Endothelial cell of umbilical vein (primary cell): ENCODE measurements around the gene SUGP2. TPM values are rescaled to one million over a fixed set of nuclear protein-coding genes. Genes with fewer than 3 reads are reported as not detected.

ENCODE experiments used
- BruUV-seq: library from RNA; stranded (reverse); fragments of 400-500 nt; replicated peaks from 2 replicates; lab custom pipeline; 2021; lab: Mats Ljungman, UMichigan
- CTCF ChIA-PET: fragments of 300-600, 350-600 bp; sonication (Branson Sonifier 250); formaldehyde crosslinking; loops from one replicate; lab custom pipeline; 2021; ENCODE audit warnings: antibody characterized with exemption, inconsistent platforms; lab: Charles Lee
- POLR2A ChIA-PET: fragments of 300-600, 350-600 bp; sonication (Branson Sonifier 250); formaldehyde crosslinking; loops from one replicate; lab custom pipeline; 2021; ENCODE audit warnings: antibody characterized with exemption, inconsistent platforms; lab: Charles Lee
- DNase-seq: peaks from one replicate; pipeline ENCODE4 v3.0.0-alpha.2; 2011; ENCODE audit warnings: low read depth, low spot score
- FAIRE-seq: peaks from 2 replicates; lab custom pipeline; 2011; peaks lifted over from hg19 to GRCh38; lab: Jason Lieb, UNC
- H2AFZ ChIP-seq: 2 replicates; pipeline ENCODE4 v1.6.0; 2012; ENCODE audit warnings: low read depth, low read length, control low read depth, inconsistent platforms
- H3K27ac ChIP-seq: 2 replicates; pipeline ENCODE4 v1.5.1; 2011; ENCODE audit warnings: low read depth, mild to moderate bottlenecking, control low read depth, low read length, moderate library complexity; ENCODE audit not compliant: insufficient read depth
- H3K27me3 ChIP-seq, 2 experiments: 2 replicates each; pipeline versions ENCODE4 v1.6.0 to v1.6.1; 2011; ENCODE audit warnings: low read length in 2 of 2, mixed read lengths in 1 of 2; ENCODE audit not compliant: control insufficient read depth in 2 of 2, insufficient read depth in 2 of 2
- H3K36me3 ChIP-seq, 2 experiments: 2 replicates in 1 of 2; 3 replicates in 1 of 2; pipeline ENCODE4 v1.5.1; 2011; ENCODE audit warnings: low read length in 2 of 2, mild to moderate bottlenecking in 1 of 2, moderate library complexity in 1 of 2; ENCODE audit not compliant: control insufficient read depth in 2 of 2, insufficient read depth in 2 of 2; ENCODE audit errors: extremely low read depth in 1 of 2
- H3K4me1 ChIP-seq: 3 replicates; pipeline ENCODE4 v1.5.1; 2011; ENCODE audit warnings: mild to moderate bottlenecking, low read length; ENCODE audit not compliant: control insufficient read depth, insufficient read depth; ENCODE audit errors: extremely low read depth
- H3K4me2 ChIP-seq: 2 replicates; pipeline ENCODE4 v1.6.1; 2011; ENCODE audit warnings: low read length, control low read depth, mixed read lengths; ENCODE audit not compliant: insufficient read depth
- H3K4me3 ChIP-seq, 3 experiments: fragments of 200-600 bp in 1 of 3; sonication (generic), shearing (Covaris generic) in 1 of 3; replicated peaks in 1 of 3; 2 replicates each; pipeline ENCODE4 v1.5.1; 2011 to 2016; ENCODE audit warnings: control low read depth in 3 of 3, low read length in 3 of 3, mild to moderate bottlenecking in 2 of 3, inconsistent platforms in 1 of 3, low read depth in 1 of 3, moderate library complexity in 1 of 3; ENCODE audit not compliant: insufficient read depth in 1 of 3
- H3K79me2 ChIP-seq: 2 replicates; pipeline ENCODE4 v1.6.0; 2012; ENCODE audit warnings: low read length, inconsistent platforms; ENCODE audit not compliant: control insufficient read depth, insufficient read depth
- H3K9ac ChIP-seq: replicated peaks from 2 replicates; pipeline ENCODE3; 2011; ENCODE audit warnings: low read length, control low read depth; ENCODE audit not compliant: insufficient read depth; ENCODE audit errors: extremely low read depth
- H3K9me1 ChIP-seq: replicated peaks from 3 replicates; pipeline ENCODE4 v1.6.0; 2011; ENCODE audit warnings: mild to moderate bottlenecking, low read length; ENCODE audit not compliant: control insufficient read depth, insufficient read depth; ENCODE audit errors: extremely low read depth
- H3K9me3 ChIP-seq: replicated peaks from 2 replicates; pipeline ENCODE4 v1.5.1; 2012; ENCODE audit warnings: low read length, inconsistent platforms; ENCODE audit not compliant: control insufficient read depth, insufficient read depth
- H4K20me1 ChIP-seq: replicated peaks from 2 replicates; pipeline ENCODE3; 2011; ENCODE audit warnings: mild to moderate bottlenecking, low read length; ENCODE audit not compliant: control insufficient read depth, insufficient read depth; ENCODE audit errors: extremely low read depth
- CTCF ChIP-seq, 2 donors: IDR thresholded peaks; 1 replicate in 1 of 2; 2 replicates in 1 of 2; pipeline ENCODE4 v1.5.1; 2011; ENCODE audit warnings: low read length in 2 of 2, mild to moderate bottlenecking in 2 of 2, moderate library complexity in 2 of 2, control low read depth in 1 of 2, inconsistent platforms in 1 of 2, low read depth in 1 of 2; ENCODE audit not compliant: insufficient read depth in 1 of 2; ENCODE audit errors: extremely low read depth in 1 of 2
- EZH2 ChIP-seq: IDR thresholded peaks from 2 replicates; pipeline ENCODE4 v1.6.1; 2012; ENCODE audit warnings: borderline replicate concordance, low read depth, mild to moderate bottlenecking, moderate library complexity, low read length, inconsistent platforms; ENCODE audit not compliant: severe bottlenecking
- FOS ChIP-seq: IDR thresholded peaks from 2 replicates; pipeline ENCODE4 v1.6.1; 2011; ENCODE audit warnings: mild to moderate bottlenecking, low read length, moderate library complexity, borderline replicate concordance; ENCODE audit not compliant: insufficient read depth
- GATA2 ChIP-seq: IDR thresholded peaks from 2 replicates; pipeline ENCODE4 v1.7.0; 2011; ENCODE audit warnings: low read depth, mild to moderate bottlenecking, moderate library complexity, mixed read lengths, low read length; ENCODE audit not compliant: insufficient read length, insufficient read depth
- JUN ChIP-seq: IDR thresholded peaks from 2 replicates; pipeline ENCODE4 v1.6.1; 2011; ENCODE audit warnings: borderline replicate concordance, low read depth; ENCODE audit not compliant: insufficient read length, insufficient read depth
- MAX ChIP-seq: IDR thresholded peaks from 2 replicates; pipeline ENCODE4 v1.6.1; 2011; ENCODE audit not compliant: insufficient read depth, insufficient read length
- MYC ChIP-seq: IDR thresholded peaks from one replicate; pipeline ENCODE4 v1.6.1; 2011; ENCODE audit warnings: mild to moderate bottlenecking, low read depth, low read length
- POLR2A ChIP-seq: IDR thresholded peaks from 2 replicates; pipeline ENCODE4 v1.6.1; 2012; ENCODE audit warnings: low read depth, mild to moderate bottlenecking, control low read depth, low read length
- POLR2AphosphoS5 ChIP-seq: IDR thresholded peaks from 2 replicates; pipeline ENCODE4 v1.6.1; 2012; ENCODE audit warnings: low read depth, mild to moderate bottlenecking, control low read depth, low read length, moderate library complexity; ENCODE audit not compliant: insufficient read depth
- dilution Hi-C: fragments of 300-500 bp; cut with MboI; formaldehyde crosslinking; loops from one replicate; pipeline ENCODE4 v1.15.0; 2019; ENCODE audit warnings: low sequenced_read_pairs; ENCODE audit not compliant: extremely low pct_ligation_motif_present
- intact Hi-C: fragments of 100-400 bp; cut with micrococcal nuclease; formaldehyde crosslinking; loops from one replicate; pipeline ENCODE4 v1.10.0; 2022
- polyA plus RNA-seq, 4 experiments: library from polyadenylated mRNA; depleted of rRNA in 3 of 4; stranded (reverse) in 3 of 4; unstranded in 1 of 4; fragments of >200 nt; gene quantifications; 2 replicates each; pipeline versions ENCODE4 v1.2.1 to v1.2.3, GENCODE V29; 2011 to 2012; ENCODE audit warnings: missing spikeins in 1 of 4
- total RNA-seq: library from RNA; stranded (reverse); gene quantifications from 2 replicates; pipeline ENCODE4 v1.2.3, GENCODE V29; 2021

The SUGP2 gene
- total and polyA plus RNA-seq, 2 donors (not counting 3 experiments of a cell fraction or from before 2014, with no cell fraction given), result 44.6 to 79.7 TPM

GRCh38 chr19:18967358-18968146, 65.8 kb downstream of the SUGP2 start:
- no TSS peak for BruUV-seq
- CTCF ChIA-PET, result interaction anchor here (0.7 to 3.1 kb wide), 3 partner anchors 15 to 28 kb away, joined by 3 to 14 read pairs (median 3); no protein-coding TSS in a partner anchor
- Histone ChIP-seq H3K4me3 (peak overlapping the region in 1 of 3 experiments; percentile 11), H4K20me1 (no peaks in the 10 kb centered on the region), H3K9ac (peak overlapping the region; percentile 62), H3K27me3 (no peaks in the 10 kb centered on the region), H3K4me1 (peaks cover 30% of the 10 kb centered on the region), H3K27ac (peak overlapping the region; percentile 48), H3K9me3 (no peaks in the 10 kb centered on the region), H3K79me2 (no peaks in the 10 kb centered on the region), H2AFZ (peak overlapping the region; percentile 61), H3K9me1 (no peaks in the 10 kb centered on the region), H3K4me2 (peak overlapping the region; percentile 22), H3K36me3 (no peaks in the 10 kb centered on the region)
- FAIRE-seq (peak; percentile 78), DNase-seq (peak; percentile 71)
- POLR2A ChIA-PET, result no interaction called here
- TF ChIP-seq POLR2AphosphoS5 (peak; percentile 54), EZH2 (no peak), FOS (peak; percentile 2)
- intact Hi-C loops, result loop anchor here (1.0 to 2.0 kb wide), 2 partner anchors 15 to 48 kb away; partner anchors contain the start of genes COPE and DDX49
- dilution Hi-C loops, result no loop called here

- no peaks in the 10 kb centered on the region for H4K20me1 ChIP-seq
- intact Hi-C loops (no loop called here), dilution Hi-C loops (no loop called here)
- POLR2A ChIA-PET, result interaction anchor here (0.6 kb wide), 1 partner anchor 13 kb away, joined by 3 read pairs; no protein-coding TSS in a partner anchor
- H3K4me1 ChIP-seq, result peaks cover 22% of the 10 kb centered on the region
- no TSS peak for BruUV-seq
- H3K9me1 ChIP-seq, result no peaks in the 10 kb centered on the region
- H3K27ac ChIP-seq, result no peak overlapping the region
- no peak overlapping the region for H3K4me3 ChIP-seq
- FAIRE-seq (no peak), DNase-seq (no peak)
- no peak overlapping the region for H2AFZ ChIP-seq
- TF ChIP-seq FOS, result no peak
- TF ChIP-seq CTCF (IDR thresholded peaks at IDR 0.05; ENCODE audit: extremely low read depth in 1 of 2, insufficient read depth in 1 of 2, low read depth in 1 of 2, low read length in 2 of 2), result no peak
- no peak for TF ChIP-seq EZH2
- no peak for TF ChIP-seq POLR2A
- no peak for TF ChIP-seq MYC
- TF ChIP-seq JUN, result no peak
- no peak for TF ChIP-seq GATA2
- TF ChIP-seq MAX, result no peak
- TF ChIP-seq POLR2AphosphoS5, result no peak
- no peak overlapping the region for H3K4me2 ChIP-seq
- no peaks in the 10 kb centered on the region for H3K36me3 ChIP-seq
- CTCF ChIA-PET, result interaction anchor here (2.7 to 3.1 kb wide), 2 partner anchors 9 to 21 kb away, joined by 13 to 14 read pairs; no protein-coding TSS in a partner anchor
- H3K9ac ChIP-seq, result no peak overlapping the region
- no peaks in the 10 kb centered on the region for H3K9me3 ChIP-seq
- no peaks in the 10 kb centered on the region for H3K27me3 ChIP-seq
- H3K79me2 ChIP-seq, result no peaks in the 10 kb centered on the region
Measured at GRCh38 chr19:18966307-18966706, 67.0 kb downstream of the SUGP2 start.
